NAMALWA (cell line): ENCODE measurements around the gene TATDN2.

Experiments used
- DNase-seq: peaks from one replicate; pipeline ENCODE4 v3.0.0-alpha.2; 2015; ENCODE audit warnings: low spot score

Gene TATDN2

DNA sequence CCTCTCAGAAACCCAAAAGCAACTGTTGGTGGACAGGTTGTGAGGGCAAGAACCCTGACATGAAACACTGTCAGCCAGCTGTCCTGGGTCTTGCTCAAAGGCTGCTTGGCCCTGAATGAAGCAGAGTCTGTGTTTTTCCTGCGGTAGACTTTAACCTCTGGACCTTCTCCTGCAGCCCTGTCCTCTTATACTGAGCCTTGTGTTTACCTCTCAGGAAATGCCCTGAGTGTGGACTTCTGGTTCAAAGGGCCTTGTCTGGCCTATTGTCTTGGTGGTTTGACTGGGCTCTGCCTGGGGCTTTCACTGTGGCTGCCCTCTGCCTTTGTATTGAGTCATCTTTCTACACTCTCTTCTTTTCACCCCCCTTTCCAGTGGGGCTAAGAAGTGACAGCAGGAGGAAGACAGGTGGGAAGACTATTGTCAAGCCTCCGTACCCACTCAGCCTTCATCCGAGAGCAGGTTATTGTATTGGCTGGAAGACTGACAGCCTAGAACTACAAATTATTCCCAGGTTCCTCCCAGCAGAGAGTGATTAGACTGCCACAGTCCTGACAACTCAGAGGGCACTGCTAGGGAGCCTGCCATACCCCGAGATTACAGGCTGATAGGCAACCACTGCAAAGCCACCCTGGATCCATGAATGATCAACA is 69.2 kb downstream of the TATDN2 start:
- DNase-seq, result no peak

DNA sequence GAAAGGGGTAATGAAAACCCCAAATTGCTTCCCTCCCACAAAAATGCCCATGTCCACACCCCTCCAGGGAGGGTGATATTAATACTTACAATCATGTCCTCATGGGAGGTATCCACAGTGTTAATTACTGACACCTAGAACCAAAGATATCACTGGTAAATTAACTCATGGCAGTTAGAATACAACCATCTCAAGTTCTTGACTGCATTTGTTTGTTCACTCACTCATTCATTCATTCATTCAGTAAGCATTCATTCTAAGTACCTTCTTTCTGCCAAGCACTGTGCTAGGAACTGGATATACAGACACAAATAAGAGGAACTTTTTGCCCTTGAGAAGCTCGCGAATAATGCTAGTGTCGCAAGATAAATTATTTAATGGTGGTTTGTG is 69.7 kb downstream of the TATDN2 start:
- DNase-seq, result no peak

DNA sequence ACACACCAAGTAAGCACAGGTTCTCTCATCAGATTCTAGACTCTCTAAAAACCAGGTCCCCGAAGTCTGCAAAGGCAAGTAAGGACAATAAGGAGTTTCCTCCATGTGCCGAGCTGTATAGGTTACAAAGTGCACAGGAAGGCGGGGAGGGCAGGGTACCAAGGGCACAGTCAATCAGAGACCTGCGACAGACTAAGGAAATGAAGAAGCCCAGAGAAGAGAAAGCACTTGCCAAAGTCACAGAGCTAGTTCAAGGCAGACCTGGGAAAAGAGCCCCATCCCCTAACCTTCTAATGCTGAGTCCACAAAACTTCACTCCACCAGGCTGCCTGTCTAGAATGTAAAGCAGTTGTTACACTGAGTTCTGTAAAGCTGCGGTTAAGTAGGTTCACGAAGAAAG is 71.0 kb downstream of the TATDN2 start:
- DNase-seq, result no peak

DNA sequence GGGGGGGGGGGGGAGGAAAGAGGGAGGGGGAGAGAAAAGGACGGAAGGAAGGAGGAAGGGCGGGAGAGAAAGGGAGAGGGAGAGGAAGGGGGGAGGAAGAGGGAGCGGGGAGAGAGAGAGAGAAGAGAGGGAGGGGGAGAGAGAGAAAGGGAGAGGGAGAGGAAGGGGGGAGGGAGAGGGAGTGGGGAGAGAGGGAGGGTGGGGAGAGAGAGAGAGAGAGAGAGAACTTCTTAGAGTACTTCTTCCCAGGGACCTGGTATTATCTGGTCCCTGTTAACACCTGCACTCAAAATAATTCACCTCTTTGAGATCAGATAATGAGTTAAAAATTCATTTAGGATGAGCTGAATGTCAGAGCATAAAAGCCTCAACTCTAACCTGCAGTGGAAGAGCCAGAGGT is 71.5 kb downstream of the TATDN2 start:
- no peak for DNase-seq

DNA sequence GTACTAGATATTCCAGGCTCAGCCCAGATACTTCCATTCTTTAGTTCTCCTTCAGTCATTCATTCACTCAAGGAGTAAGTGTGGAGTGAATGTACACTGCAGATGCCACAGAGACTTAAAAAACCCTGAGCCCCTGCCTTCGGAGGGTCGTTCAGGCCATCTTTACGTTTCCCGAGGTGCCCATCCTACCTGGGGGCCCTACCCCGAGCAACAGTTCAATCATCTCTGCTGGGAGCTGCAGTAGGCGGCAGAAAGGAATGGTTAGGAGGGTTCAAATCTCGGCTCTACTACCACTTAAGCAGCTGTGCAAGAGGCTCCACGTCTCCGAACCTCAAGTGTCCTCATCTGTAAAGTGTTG is 72.0 kb downstream of the TATDN2 start:
- peak; percentile 39 for DNase-seq

DNA sequence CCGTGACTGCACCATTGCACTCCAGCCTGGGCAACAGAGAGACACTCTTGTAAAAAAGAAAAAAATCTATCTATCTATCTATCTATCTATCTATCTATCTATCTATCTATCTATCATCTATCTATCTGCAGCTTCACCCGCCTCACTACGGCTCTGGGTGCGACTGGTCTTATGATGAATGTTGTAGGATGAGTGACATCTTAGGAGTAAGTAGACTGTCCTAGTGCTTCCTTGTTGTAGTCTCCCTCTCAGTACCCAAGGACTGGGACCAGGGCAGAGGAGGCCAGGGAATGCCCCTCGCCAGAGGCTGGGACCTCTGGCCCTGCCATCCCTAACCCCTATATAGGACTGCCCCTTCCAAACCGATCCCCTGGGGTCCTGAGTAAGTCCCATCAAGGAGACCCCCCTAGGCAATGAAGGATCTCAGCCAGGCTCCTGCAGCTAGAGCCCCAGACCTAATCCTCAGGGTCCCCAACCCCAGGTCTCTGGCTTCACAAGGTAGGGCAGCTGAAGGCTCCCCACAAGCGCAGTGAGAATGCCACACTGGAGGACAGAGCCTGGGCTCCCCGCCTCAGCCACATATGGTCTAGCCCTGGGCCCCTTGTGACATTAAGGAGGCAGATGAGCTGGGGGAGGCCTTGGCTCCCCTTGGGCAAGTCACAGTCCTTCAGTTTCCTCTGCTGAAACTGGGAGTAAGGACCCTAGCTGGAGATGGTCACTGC is 73.5 kb downstream of the TATDN2 start:
- DNase-seq, result no peak

DNA sequence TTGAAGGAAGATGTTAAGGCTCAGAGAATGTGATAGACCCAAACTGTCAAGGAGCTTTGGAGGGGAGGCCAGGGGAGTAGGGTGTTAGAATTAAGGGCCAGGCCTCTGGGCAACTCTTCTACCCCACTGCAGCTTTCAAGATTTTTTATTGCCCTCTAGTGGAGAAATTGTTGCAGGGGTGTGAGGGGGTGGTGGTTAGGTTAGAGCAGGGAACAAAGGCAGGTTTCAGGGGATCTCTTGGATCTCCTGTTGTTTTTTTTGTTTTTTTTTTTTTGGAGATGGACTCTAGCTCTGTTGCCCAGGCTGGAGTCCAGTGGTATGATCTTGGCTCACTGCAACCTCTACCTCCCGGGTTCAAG is 74.1 kb downstream of the TATDN2 start:
- DNase-seq, result peak; percentile 79

DNA sequence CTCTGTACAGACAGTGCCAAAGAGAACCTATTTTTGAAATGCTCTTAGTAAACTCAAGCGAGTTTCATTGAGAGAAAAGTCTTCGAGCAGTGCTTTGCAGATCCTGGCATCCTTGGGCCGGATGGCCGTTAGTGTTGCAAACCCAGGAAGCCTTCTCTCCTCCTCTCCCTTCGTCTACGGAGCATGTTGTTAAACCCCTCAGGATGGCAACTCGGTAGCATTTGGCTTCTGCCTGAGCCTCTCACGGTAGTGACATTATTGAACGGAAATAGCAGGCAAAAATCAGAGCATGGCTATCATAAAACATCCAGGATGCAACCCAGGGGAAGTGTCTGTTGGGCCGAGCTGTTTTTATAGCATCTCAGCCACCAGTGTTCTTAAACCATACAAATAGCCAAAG is 79.3 kb downstream of the TATDN2 start:
- DNase-seq, result no peak

DNA sequence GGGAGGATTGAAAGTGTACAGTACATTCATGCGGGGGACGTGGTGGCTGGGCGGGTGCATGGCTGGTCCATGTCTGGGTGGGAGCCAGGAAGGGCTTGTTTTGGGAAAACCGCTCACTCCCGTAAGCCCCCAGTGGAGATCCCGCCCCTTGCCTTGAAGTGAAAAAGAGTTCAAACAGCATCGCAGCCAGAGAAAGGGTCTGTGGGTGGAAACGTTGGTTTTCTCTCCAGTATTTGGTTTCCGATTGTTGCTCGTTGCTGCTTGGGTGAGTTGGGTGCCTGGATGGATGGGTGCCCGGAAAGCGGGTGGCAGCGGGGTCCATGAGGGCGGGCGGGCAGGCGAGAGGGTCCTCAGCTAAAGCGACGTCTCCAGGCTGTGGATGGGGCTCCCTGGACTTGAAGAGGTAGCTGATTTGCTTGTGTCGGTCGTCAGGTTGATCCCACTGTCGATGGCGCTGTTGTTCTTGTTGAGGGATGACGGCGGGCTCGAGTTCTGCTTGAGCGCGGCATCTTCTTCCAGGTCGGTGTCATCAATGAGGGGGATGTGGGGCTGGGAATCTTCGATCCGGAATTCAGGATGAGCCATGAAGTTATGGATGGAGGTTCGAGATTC is 80.3 kb downstream of the TATDN2 start:
- DNase-seq, result no peak

DNA sequence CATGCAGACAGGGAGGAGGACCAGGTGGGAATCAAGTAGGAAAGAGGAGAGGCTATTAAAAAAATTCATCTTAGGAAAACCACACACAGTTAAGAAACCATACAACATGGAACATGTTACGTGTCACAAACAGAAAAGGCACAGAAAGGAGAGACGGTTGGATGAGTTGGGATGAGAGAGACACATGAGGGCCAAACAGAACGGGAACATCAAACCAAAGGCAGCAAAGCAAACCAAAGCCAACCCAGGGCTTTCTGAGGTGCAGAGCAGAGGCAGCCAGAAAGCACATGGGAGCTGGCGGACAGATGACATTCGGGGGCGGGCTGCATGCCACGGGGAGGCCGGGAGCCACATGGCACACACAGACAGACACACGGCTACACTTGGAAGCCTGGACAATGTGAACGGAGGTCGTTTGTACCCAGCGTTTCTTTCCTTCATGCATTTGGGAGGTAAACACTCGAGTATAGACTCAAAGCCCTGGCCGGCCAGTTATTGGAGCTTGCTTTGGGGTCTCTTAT is 81.3 kb downstream of the TATDN2 start:
- no peak for DNase-seq

DNA sequence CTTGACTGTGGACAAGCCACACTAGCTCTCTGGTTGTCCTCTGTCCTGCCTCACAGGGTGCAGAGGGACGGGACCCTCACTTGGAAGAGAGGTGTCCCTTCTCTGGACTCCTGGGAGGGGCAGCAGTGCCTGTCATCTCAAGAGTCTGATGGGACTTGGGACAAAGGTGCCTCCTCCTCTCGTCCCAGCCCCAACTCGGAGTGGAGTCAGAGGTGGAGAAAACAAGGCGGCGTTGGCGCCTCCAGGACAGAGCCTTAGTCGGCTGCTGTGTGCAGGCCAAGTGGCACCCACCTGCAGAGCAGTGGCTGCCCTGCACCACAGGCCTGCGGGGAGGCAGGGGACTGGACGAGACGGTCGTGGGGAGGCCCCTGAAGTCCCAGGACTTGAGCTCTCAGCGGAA is 82.1 kb downstream of the TATDN2 start:
- DNase-seq, result no peak
